ENCODE measurements around the gene TARDBP. TPM values are rescaled to one million over a fixed set of nuclear protein-coding genes. Genes with fewer than 3 reads are reported as not detected.
"Not testable (repeated sequence)": the region's sequence is repeated elsewhere in the genome, so short reads cannot be mapped to it uniquely, and the experiment has no call there.

TARDBP gene
- total RNA-seq, 1 experiment from 2014 or later = 84.6 TPM

DNA sequence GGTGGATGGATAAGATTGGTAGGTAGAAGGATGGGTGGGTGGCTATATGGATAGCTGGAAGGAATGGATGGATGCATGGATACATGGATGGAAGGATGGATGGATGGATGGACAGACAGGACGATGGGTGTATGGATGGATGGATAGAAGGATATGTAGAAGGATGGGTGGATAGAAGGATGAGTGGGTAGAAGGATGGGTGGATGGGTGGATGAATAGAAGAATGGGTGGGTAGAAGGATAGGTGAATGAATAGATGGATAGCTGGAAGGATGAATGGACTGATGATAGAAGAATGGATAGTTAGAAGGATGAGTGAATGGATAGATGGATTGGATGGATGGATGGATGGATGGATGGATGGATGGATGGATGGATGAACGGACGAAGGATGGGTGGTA, 29.6 kb downstream of the TARDBP start:
- no peak for DNase-seq (ENCODE audit: low read depth)

DNA sequence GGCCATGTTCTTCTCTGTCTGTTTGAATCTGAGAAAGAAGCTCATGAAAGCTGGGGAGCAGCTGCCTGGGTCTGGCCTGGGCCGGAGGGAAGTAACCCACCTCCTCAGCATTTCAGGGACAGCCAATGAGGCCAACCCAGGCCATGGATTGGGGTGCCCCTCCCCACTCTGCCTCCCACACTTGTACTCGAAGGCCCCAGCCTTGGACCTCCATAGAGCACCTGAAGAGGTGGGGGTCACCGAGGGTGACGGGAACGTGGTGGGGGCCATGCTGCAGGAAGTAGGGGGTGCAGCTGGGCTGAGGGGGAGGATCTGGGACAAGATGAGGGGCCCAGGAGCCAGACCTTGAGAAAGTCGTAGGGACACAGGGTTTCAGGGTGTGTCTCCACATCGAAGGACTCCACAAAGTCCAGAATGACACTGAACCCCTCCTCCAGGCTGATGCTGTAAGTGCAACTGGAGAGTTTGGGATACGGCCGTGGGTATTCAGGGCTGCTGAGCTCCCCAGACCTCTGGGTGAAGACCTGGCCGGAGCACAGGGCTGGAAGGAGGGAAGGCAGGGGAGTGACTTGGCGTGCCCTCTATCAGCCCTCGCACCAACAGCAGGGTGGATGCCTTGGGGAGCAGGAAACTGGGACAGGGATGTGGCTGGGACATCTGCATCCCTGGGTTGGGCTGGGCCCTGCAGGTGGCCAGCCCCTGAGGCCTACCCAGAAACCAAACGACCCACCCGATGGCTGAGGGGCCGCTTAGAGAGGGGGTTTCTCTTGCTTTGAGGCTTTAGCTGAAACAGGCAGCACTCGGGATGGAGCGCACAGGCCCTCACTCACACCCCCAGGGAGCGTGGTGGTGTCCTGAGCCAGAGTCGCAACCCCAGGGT, 30.8 kb downstream of the TARDBP start:
- no peak for DNase-seq (ENCODE audit: low read depth)

DNA sequence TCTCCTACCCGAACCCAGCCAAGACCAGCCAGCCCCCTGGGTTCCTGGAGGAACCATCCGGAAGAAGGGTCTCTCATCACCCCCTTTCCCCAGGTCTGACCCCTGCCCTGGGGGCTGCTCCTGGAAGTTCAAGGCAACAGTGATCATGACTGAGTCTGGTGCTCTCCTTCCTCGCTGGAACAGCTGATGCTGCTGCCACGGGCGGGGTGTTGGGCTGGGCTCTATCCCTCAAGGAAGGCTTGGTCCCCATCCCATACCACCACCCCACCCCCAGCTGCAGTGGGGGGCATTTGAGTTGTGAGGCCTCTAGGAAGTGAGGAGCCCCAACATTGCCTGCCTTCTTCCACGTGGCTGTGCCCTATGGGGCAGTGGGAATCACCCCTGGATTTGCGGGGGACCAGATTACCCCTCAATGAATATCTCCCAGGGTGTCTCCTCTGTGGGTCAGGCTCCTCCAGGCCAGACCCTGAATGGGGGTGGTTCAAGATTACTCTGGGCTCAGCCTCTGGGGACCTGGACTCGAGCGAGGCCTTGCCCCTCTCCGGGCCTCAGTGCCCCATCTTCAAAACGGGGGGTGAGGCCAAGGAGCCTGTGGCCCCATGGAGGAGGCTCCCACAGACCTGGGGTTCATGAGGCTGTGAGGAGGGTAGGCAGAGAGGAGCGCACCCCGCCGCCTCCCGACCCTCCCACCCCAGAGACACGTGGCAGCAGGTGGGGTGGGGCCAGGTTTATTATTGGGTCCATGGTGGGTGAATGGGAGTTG, 31.8 kb downstream of the TARDBP start:
- DNase-seq (ENCODE audit: low read depth) = no peak

DNA sequence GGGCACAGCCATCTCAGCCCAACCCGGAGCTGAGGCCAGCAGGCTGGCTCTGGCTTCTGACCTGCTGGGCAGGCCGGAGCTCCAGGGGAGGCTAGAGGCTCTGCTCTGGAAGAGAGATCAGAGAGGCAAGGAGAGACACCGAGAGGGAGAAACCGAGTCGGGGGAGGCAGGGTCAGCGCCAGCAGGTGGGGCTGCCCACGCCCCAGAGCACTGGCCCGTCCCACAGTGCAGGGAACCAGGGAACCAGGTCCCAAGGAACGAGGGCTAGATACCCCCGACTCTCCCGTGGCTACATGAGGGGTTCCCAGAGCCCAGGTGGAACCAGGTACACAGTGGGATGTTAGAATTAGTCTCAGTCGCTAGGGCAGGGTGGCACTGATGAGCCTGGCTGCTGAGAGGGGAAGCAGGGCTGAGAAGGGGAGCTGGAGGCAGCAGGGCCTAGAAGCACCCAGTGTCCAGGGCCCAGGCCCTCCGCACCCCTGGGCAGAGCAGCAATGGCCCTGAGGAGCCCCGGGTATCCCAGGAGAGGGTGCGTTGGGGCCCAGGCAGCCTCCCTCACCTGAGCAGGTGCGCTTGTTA, 32.5 kb downstream of the TARDBP start:
- no peak for DNase-seq (ENCODE audit: low read depth)

DNA sequence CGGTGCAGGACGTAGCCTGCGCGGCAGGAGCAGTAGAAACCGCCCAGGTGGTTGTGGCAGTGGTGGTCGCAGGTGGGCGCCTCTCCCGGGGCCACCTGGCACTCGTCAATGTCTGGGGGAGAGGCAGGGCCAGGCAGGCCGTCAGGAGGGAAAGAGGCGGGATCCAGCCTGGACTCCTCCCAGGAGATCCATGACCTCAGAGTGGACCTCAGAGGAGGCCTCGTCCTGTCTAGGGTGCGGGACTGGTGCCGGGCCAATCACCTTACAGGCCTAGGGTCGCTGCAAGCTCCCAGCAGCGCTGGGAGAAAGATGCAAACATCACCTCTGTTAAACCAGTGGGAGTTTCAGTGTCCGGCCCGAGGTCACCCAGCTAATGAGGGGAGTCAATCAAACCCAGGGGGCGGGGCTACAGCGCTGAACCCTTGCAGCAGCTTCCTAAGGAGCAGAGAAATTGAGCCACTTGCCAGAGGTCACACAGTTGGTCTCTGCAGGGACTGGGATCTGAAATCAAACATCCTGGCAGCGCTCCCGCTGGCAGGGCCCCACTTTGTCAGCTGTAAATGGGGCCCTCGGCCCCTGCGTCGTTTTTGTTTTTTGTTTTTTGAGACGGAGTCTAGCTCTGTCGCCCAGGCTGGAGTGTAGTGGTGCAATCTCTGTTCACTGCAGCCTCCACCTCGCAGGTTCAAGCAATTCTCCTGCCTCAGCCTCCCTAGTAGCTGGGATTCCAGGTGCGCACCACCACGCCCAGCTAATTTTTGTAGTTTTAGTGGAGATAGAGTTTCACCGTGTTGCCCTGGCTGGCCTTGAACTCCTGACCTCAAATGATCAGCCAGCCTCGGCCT, 33.2 kb downstream of the TARDBP start:
- no peak for DNase-seq (ENCODE audit: low read depth)

DNA sequence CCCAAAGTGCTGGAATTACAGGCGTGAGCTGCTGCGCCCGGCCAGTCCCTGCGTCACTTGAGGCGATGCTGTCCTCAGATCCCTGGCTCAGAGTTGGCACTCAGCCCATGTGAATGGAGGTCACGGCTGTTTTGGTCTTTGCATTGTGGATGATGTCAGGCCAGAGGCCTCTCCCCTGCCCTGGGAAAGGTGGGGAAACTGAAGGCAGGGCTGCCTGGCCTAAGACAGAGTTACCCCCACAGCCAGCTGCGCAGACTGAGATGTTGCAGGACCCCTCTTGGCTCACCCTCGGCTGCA, 33.8 kb downstream of the TARDBP start:
- no peak for DNase-seq (ENCODE audit: low read depth)

DNA sequence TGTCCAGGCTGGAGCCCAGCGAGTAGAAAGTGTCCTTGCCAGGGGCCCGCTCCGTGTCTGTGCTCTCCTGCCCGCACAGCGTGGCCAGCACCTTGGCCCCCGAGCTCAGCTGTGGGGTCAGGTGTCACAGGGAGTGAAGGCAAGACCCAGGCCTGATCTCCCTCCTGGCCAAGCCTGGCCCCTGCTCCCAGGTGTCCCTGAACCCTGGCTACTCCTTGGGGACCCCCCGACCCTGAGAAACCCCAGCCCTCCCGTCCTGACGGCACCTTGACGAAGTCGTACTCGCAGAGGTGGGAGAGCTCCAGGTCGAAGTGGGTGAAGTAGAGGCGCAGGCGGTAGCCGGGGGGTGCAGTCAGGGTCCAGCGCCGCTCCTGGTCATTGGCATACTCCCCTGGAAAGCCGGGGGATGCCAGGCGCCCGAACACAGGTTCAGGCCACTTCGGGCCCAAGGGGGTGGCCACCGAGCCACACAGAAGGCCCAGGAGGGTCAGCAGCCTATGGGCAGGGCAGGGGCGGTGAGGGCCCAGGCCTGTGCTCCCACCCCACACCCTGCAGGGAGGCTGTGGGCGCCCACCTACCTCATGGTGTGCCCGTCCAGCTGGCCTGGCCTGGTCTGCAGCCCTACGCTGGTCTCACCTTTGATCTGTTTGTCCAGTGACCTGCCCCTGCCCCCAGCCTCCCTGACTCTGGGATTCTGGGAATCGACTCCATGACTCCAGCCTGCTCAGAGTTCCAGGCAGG, 34.3 kb downstream of the TARDBP start, which contains the start of gene MASP2:
Gene MASP2 (minus strand): TSS at position 615 of the 741 bp plus-strand sequence. CDS start 32 bp downstream, at position 583.
- no peak for DNase-seq (ENCODE audit: low read depth)

DNA sequence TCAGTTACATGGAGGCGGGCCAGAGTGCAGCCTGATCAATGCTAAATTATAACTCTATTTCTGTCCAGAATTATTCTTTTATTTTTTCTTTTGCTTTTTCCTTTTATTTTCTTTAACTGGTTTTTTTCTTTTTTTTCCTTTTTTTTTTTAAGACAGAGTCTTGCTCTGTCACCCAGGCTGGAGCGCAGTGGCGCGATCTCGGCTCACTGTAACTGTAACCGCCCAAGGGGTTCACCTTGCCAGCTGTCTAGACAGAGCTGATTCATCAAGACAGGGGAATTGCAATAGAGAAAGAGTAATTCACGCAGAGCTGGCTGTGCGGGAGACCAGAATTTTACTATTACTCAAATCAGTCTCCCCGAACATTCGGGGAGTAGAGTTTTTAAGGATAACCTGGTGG, 38.7 kb downstream of the TARDBP start:
- DNase-seq (ENCODE audit: low read depth) = not testable (repeated sequence)

DNA sequence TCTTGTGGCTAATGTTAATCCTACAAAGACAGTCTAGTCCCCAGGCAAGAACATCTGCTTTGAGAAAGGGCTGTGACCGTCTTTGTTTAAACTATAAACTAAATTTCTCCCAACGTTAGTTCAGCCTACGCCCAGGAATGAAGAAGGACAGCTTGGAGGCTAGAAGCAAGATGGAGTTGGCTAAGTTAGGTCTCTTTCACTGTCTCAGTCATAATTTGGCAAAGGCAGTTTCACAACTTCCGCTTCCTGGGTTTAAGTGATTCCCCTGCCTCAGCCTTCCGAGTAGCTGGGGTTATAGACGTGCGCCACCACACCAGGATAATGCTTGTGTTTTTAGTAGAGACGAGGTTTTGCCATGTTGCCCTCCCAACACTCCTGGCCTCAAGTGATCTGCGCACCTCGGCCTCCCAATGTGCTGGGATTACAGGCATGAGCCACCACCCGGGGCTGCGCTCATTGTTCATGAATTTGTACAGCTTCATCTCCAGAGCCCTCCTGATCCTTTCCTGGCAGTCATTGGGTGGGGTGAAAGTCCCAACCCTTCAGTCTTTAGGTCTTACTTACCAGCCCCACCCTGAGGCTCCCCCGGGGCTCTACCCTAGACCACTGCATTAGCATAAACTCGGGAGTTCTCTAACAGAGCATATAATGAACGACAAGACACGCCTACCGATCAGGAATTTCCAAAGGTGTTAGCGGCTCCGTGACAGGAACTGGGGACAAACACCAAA, 39.5 kb downstream of the TARDBP start:
- no peak for DNase-seq (ENCODE audit: low read depth)

DNA sequence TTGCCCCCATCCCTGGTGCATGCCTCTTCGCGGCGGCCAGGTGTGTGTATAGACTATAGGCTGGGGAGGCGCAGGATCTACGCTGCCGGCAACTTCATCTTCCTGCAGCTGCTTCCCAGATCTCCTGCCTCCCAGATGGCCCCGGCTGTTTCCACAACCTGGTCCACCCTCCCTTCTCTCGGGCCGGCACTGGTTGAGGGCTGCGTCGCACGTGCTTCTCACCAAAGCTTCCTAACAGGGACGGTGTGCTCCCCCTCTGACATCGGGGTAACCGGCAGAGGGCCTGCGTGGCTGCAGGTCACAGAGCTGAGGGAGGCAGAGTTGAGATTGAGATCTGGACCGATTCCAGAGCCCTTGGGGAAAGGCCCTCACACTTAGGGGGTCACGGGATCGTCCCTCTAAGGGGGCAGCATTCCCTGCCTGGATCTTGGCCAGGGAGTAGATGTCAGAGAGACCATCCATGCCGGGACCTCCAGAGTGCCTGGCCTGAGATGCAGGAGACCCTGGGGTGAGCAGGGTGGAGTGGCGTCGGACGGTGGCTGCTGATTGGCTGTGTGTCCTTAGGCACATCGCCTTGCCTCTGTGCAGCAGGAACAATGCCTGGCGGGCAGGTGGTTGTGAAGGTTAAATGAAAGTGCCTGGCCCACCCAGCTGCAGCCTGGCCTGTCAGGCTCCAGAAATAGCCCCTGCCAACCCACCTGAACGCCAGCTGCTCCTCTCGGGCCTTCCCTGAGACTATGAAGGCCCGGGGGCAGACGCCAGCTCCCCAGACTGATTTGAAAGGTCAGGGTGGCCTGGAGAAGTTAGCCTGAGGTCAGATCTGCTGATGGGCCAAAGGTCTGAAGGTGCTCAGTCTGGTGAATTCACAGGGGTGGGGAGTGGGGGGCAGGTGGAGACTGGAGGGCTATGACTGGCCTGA, 40.6 kb downstream of the TARDBP start:
- DNase-seq (ENCODE audit: low read depth) = no peak

DNA sequence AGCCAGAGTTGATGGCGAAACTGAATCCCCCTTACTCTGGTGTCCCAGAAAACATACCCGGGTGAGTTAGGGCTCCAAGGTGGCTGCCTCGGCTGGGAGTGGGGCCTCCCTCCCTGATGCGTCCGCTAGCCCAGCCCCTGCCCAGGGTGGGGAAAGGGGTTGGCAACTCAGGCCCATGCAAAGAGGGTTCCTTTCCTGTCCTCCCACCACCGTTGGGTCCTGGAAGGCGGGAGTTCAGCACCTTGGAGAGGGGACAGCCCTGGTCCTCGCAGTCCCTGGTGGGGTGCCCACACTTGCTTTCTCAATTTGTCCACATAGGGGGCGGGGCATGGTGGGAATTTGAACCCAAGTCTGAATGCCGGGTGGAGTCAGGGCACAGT, 41.3 kb downstream of the TARDBP start:
- DNase-seq (ENCODE audit: low read depth) = no peak

DNA sequence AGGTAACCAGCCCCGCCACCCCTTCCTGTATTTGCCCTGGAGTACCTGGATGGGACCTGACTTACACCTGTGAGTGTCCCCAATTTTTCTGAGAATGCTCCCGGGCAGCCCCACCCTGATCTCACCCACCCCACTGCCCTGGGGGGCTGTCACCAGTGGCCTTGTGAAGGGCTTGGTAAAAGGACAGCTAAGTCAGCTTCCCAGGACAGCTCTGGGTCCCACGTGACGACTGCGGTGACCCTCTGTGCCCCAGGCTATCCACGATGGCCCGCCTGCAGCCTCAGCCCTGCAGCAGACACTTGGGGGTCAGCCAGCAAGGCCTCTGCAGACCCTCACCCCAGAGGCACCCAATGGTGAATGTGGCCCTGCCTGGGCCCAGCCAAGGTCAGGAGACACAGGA, 41.7 kb downstream of the TARDBP start:
- DNase-seq (ENCODE audit: low read depth) = no peak

DNA sequence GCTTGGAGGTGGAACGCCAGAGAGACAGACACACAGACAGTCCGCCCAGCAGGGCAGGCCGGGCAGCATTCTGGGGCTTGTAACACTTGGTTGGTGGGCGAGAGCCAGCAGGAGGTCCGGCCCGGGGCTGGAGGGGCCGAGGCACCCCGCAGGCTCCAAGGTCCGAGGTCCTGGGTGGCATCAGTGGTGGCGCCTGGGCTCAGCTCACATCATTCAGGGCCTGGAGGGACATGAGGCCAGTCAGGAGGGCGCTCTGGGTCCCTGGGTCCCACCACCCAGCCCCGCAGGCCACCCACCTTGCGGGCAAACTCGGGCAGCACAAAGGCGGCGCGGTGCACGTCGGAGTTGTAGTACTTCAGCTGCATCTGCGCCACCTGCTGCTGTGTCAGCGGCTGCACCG, 42.2 kb downstream of the TARDBP start:
- DNase-seq (ENCODE audit: low read depth) = no peak

DNA sequence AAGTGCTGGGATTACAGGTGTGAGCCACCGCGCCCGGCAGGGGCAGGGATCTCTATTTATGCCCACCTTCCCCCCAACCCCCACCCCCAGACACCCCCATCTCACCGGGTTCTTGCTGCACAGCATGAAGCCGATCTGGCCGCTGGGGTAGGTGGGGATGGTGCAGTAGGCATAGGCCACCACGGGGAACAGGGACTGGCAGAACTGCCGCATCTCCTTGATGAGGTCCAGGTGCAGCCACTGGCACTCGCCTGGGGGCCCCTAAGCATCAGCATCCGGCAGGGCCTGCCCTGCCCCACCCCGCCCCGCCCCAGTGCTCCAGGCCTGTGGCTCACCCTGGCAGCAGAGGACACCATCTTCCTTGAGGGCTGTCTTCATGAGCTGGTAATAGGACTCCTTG, 43.2 kb downstream of the TARDBP start:
- no peak for DNase-seq (ENCODE audit: low read depth)

DNA sequence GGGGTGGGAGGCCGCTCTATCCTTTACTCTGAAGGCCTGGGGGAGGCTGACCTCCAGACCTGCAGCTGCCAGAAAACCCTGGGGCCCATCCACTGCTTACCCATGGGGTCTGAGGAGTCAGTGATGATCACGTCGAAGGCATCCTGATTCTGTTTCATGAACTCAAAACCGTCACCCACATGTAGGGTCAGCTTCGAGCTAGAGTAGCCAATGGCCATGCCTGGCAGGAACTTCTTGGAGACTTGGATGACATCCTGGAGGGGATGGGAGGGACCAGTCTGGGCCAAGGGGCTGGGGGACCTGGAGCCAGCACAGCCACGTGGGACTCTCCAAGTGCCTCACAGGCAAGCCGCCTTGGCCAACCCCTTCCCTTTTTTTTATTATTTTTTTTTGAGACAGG, 44.0 kb downstream of the TARDBP start:
- DNase-seq (ENCODE audit: low read depth) = no peak

DNA sequence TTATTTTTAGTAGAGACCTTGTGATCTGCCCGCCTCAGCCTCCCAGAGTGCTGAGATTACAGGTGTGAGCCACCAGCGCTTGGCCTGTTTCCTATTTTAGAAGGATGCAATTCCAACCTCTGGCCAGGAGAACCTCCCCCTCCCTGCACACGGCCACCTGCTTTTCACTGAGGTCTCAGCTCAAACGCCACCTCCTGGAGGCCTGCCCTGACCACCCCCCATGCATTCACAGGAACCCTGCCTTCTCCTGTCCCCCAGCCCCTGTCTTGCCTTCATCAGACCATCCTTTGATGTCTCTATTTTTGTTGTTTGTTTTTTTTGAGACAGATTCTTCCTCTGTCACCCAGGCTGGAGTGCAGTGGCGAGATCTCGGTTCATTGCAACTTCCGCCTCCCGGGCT, 45.0 kb downstream of the TARDBP start:
- DNase-seq (ENCODE audit: low read depth) = no peak

DNA sequence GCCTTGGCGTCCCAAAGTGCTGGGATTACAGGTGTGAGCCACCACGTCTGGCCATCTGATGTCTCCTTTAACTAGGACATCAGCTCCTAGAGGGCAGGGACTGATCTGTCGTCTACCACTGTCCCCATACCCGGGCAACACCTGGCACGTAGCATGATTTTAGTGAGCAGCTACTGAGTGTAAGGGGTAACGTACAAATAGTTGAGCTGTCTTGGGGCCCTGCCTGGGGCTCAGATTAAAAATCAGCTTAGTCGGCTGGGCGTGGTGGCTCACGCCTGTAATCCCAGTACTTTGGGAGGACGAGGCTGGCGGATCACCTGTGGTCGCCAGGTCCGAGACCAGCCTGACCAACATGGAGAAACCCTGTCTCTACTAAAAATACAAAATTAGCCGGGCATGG, 45.6 kb downstream of the TARDBP start:
- DNase-seq (ENCODE audit: low read depth) = no peak

DNA sequence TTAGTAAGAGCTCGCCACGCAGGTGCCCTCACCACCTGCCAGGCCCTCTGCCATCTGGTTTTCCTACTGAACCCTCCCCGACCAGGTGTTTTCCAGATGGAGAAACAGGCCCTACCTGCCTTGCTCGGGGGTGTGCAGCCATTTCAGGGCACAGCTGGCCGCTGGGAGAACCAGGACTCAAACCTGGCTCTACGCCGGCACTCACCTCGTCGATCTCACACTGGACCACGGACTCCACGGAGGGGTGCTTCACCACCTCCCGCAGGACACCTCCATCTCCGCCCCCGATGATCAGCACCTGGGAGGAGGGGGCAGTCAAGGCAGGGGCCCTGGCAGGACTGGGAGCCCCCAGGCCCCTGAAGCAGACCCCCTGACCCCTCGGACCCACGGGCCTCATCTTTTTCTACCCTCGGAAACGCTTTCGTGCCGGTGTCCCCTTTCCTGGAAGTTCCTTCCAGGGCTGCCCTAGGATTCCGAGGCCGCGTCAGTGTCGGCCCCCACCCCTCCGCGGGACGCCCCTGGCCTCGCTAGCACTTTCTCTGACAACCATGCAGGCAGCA, 46.2 kb downstream of the TARDBP start:
- DNase-seq (ENCODE audit: low read depth) = no peak

Data from HT1080 (cell line).